HPDE6-E6E7 (cell line): ENCODE results near the gene KAZALD1.

Experiments
- DNase-seq: peaks from one replicate; pipeline ENCODE4 v3.0.0; 2011; ENCODE audit warnings: missing footprints; ENCODE audit errors: extremely low spot score

KAZALD1 gene

DNA sequence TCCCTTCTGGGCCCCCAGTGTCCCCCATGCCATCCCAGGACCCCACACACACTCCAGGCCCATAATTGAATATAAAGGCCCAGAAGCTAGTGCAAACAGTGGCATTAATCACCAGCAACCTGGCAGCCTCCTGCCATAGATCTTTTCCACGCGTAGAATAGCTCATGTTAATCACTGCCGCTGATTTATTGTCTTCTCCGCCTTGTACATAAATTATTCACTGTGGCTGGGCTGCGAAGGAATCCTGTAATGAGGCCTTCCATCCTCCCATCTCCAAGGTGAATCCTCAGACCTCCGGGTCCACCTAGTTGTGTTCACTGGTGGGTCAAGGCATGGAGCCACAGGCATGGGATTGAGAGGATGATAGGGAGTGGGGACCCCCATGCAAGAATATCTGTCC lies 33.2 kb downstream of the KAZALD1 start:
- DNase-seq, result no peak

- peak; percentile 85 for DNase-seq
Observed at GRCh38 chr10:101095550-101096213, 33.9 kb downstream of the KAZALD1 start.

DNA sequence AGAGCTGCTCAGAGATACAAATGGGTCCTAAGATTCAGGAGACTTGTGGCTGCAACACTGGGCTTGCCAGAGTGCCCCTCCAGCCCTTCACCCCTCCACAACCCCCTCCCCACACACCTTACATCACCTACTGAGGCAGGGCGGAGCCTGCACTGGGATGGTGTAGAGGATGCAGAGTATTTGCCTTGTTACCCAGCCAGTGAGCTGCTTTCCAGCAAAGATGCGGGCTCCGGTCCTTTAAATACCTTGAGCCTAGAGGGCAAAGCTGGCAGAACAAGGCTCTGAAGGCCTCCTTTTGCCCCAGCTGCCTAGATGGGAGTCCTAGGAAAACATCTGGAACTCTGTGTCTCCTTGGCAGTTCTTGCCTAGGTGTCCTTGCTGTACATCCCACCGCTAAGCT lies 34.6 kb downstream of the KAZALD1 start:
- no peak for DNase-seq

- no peak for DNase-seq
Observed at GRCh38 chr10:101097881-101098280, 36.1 kb downstream of the KAZALD1 start.

DNA sequence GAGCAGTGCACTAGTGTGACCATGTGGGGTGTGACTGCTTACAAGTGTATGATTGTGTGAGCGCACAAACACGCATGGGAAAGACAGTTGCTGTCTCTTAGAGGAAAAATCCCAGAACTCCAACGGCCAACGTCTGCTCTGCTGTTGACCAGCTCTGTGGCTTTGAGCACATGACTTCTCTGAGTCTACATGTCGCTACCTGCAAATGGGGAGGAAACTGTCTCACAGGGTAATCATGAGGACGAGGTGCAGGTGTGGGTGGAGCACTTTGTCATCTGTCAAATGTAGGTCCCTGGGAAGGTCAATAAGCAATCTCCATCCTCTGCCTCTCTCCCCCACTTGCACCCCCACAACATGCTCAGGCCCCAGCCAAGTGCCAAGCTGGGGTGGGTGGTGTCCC lies 38.1 kb downstream of the KAZALD1 start:
- peak; percentile 37 for DNase-seq

DNA sequence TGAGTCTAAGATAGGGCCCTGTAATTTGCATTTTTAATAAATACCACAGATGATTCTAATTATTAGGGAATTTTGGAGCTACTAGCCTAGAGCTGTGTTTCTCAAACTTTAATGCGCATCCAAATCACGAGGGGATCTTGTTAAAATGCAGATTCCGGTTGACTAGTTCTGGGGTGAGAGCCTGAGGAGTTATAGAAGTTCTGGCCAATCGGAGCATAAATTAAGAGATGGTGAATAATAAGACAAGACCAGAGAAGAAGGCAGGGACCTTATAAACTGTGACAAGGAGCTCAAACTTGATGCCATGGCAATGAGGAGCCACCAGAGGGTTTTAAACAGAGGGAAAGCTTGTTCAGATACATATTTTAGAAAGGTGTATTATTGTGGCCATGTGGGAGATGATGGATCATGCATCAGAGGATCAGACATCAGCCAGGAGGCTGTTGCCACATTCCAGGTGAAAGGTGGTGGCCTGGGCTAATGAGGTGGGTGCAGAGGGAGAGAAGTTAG lies 39.6 kb downstream of the KAZALD1 start:
- DNase-seq, result no peak

GRCh38 chr10:101103430-101103829 lies 41.6 kb downstream of the KAZALD1 start:
- no peak for DNase-seq

DNA sequence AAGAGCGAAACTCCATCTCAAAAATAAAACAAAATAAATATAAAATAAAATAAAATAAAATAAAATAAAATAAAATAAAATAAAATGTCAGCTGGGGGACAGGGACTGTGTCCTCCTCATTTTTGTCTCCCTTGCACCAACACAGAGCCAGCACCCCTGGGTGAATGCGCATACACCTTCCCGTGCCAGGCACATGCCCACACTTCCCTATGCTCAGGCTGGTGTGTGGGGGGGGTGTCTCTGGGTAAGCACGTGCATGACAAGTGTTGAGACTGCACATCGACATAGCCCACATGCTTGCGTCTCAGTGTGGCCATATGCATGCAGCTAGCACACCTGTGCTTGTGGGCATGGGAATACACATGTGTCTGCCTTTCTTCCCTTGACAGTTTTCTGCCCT lies 44.6 kb downstream of the KAZALD1 start:
- DNase-seq, result no peak

- no peak for DNase-seq
Observed at GRCh38 chr10:101107771-101108170, 46.0 kb downstream of the KAZALD1 start.

DNA sequence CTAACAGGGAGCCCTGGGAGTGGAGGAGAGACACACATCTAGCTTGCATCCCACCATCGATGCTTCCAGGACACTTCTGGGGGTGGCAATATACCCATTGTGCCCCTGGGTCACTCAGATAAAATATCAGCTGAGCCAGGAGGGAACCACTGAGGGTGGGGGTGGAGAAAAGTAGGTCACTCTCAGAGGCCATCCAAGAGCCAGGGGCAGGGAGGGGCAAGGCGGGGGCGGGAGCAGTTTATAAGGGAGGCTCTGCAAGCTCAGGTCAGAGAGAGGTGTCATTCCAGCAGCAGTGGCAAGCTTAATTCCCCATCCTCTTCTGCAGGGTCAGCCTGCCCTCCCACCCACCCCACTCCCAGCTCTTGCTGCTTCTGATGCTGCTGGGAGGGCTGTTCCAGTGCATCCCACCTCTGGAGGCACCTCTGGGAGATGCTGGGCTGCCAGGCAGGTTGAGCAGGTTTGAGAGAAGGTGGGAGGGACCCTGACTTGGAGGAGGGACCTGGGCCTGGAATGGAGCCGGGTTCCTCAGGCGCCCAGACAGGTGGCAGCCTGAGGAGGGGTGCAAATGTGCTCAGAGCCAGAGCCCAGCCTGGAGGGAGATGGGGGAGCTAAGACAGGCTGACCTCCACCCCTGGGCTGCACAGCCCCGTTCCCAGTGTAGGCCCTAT lies 49.2 kb downstream of the KAZALD1 start:
- no peak for DNase-seq

DNA sequence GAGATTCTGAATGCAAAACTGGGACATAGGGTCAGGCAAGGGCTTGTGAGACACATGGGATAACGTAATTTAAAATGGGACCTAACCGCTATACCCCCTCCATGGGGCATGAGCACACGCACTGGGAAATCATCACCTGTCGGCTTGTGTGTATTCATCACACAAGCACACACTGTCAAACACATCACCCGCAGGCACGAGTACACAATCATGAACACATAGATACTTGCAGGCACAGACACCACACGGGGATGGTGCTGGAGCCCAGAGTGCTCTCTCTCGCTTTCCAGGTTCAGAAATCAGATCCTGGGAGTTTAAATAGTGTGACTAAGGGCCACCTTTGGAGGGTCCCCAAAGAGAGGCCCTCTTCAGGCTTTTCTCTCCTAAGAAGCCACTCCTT lies 49.8 kb downstream of the KAZALD1 start:
- no peak for DNase-seq

DNA sequence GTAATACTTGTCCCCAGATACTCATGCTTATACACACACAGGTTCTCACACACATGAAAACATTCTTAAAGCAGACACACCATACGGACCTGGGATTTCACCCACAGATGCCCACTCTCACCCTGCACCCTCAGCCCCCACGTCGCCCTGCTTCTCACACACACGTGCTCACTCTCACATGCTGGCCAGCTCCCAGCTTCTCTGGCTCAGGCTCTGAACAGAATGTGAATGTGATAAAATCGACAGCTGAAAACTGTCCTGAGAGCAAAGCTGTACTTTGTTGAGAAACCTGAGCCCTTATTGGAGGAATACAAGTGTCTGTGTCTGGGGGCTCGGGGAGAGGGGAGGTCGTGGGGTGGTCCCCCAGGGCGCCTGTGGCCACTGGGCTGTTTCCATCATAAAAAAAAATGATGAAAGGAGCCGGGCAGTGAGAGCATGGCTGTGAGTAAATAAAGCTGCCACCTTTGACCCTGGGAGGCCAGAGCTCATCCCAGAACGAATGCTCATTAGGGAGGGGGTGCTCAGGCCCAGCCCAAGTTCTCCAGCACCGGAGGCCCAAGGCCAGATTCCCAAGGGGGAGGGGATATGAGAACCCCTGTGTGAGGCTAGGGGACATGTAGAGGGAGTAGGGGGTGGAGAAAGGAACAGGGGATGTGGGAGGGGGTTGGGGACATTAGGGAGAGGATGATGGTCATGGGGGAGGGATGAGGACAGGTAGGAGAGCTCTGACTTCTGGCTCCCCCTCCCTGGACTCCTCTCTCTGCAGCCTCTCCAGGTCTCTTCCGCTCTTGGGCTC lies 51.2 kb downstream of the KAZALD1 start:
- DNase-seq, result no peak

DNA sequence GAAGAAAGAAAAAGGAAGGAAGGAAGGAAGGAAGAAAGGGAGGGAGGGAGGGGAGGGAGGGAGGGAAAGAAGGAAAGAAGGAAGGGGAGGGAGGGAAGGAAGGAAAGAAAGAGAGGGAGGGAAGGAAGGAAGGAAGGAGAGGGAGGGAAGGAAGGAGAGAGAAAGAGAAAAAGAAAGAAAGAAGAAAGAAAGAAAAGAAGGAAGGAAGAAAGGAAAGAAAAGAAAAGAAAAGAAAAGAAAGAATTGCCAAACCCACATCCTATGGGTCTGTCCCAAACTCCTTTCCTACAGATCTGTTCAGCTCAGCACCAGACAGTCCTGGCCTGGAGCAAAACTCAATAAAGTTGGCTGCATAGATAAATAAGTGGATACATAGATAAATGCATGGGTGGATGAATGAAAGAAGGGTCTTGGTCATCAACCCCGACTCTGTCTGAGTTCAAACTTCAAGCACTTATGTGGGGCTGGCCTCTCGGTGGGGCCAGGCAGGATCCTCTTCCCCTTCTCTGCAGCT lies 52.2 kb downstream of the KAZALD1 start:
- DNase-seq, result no peak

DNA sequence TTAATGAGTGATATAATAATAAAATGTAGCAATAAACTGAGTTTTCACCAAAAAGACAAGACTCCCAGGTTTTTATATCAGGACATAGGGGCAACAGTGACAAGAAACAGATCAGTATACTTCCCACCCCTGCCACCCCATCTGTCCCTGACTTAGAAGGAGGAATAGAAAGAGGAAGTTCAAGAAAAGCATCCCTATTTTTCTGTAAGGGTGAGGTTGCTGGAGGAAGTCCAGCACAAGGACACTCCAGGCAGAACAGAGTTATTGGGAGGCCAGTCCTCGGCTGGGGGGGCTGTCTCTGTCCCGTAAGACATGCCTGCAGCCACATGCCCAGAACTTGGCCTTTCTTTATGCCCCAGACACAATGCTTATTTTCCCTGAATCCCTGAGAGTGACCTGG lies 52.9 kb downstream of the KAZALD1 start:
- no peak for DNase-seq
